Retina (tissue), 1 donor: ENCODE results near the gene MME.
"Not testable (repeated sequence)": the region's sequence is repeated elsewhere in the genome, so short reads cannot be mapped to it uniquely, and the experiment has no call there.

Experiments used
- DNase-seq: peaks from one replicate; pipeline ENCODE4 v3.0.0-alpha.2; 2016

MME gene

DNA sequence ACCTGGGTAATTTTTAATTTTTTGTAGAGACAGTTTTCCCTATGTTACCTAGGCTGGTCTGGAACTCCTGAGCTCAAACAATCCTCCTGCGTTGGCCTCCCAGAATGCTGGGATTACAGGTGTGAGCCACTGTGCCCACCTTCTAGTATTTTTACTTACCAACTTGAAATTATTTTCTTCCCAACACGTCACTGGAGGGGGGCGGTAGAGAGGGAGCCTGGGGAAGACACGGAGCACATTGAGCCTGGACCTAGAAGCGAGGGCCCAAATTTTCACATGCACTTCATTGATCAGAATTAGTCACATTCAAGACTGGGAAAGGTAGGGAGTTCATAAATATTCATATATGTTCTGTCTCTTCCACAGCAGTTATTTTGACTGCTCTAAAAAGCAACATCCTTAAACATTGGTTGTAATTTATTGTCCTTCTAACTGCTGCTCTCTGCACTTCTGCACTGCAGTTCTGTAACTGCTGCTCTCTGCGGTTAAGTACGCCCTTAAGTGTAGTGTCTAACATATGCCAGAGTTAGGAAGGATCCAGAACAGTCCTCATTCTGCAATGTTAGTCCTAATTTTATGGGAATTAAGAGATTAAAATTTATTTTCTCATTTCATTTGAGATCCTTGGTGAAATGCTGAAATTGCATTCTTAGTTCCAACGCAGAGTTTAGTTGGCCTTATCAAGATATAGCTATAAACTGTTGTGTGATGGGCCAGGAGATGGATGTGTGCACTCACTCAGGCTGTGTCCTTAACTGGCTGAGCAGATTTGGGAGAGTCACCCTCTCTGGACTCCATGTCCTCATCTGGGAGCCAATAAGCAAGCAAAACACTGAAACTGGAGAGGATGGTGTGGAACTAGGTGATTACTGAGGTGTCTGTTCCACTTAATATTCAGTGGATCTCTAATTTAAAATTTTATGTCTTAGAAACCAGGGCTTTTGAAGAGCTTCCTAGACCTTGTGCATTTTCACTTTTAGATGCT lies 115.1 kb downstream of the MME start:
- DNase-seq, result no peak

DNA sequence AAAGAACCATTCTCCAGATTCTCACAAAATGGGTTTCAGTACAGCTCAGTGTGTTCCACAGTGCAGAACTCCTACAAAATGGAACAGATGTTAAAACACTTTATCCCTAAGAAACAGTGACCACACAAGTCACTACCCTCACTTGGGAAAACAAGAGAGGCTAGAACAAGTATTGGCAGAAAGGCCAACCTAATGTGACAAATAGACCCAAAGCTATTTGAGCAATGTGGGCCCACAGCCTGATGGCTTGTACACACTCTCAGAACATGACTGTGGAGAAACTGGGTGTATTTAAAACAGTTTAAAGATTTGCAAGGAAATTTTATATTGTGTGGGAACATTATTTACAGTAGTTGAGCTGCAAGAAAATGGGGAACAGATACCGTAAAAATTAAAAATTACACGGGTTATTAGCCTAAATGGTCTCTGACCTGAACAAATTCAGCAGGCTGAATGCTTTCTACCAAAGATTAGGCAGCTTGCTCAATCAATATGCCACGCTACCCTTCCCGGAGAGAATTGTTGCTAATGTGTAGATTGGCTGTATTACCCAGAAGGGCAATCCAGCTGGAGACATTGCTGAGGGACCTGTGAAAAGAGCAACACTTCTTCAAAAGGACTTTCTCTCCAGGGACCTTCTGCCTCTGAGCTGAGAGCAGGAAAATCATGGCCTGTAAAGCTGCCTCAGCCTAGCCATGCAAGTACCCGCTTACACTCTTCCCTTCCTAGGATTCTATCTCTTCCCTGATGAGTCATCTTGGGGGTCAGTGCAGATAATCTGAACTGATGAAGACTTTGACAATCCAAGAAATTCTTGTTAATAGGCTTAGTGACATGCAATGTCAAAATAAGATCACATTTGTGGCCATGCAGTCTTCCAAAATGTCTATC lies 116.3 kb downstream of the MME start:
- peak; percentile 45 for DNase-seq

DNA sequence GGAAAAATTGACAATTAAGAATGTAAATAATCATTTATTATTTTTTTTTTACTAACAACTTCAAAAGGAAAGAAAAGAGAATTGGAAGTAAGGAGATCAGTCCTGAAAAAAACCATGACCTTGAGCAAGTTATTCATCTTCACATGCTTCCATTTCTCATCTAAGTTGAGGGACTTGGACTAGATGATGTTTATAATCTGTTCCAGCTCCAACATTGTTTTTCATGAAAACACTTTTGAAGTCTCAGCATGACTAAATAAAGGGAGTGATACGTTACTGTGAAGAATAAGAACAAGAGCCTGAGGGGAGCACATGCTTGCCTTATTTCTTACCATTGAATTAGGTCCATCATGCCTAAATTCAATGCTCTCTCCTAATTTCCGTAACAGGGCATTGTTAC lies 117.7 kb downstream of the MME start:
- DNase-seq, result no peak

DNA sequence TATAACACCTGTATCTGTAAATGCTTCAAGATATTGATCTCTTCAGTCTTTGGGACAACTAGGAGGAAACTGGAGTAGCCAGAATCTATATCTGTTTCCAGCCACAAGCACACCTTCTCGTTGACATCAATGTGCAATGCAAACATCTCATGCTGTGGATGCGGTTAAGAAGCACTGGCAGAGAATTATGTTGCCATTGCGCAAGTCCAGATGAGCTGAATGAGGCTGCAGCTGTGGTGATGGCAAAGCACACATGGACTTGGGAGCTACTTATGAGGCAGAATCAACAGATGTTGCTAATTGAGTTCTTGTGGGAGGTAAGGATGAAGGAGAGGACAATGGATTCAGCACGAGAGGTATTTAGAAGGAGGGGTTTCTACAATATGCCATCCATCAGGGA lies 122.5 kb downstream of the MME start:
- DNase-seq, result no peak

DNA sequence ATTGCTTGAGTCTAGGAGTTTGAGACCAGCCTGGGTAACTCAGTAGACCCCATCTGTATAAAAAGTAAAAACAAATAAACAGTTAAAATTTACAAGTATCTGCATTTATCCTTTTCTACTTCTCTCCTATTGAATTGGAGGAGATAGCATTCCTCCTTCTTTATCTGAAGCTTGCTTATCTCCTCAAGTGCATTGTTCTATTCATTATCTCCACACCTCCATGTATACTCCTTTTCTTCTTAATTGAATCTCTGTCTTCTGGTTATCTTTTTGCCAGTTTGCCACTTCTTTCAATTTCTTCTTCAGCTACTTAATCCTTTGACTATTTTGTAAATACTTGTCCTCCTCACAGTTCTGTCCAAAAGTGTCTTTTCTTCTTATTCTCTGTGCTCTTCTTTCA lies 124.7 kb downstream of the MME start:
- DNase-seq, result no peak

DNA sequence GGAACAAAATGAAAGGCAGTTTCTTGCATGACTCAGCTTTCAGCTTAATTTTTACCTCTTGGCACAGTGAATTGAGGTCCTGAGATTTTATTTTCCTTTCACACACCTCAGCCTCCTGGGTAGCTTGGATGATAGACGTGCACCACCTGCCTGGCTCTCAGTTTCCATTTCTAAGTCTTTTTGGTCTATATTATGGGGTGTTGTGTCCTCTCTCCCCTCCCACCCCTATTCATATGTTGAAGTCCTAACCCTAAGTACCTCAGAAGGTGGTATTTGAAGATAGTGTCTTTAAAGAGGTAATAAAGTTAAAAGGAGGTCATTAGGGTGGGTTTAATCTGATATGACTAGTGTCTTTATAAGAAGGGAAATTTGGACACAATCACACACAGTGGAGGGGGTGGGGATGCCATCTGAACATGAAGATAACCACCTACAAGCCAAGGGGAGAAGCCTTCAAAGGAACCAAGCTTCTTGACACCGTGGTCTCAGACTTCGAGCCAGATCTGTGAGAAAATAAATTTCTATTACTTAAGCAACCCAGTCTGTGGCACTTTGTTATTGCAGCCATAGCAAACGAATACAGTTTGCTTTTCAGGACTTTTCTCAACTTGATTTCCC lies 128.2 kb downstream of the MME start:
- no peak for DNase-seq

- no peak for DNase-seq
These were observed 130.6 kb downstream of the MME start for GRCh38 chr3:155210736-155211135.

GRCh38 chr3:155211266-155211665 lies 131.1 kb downstream of the MME start:
- no peak for DNase-seq

GRCh38 chr3:155211940-155212339 lies 131.8 kb downstream of the MME start:
- no peak for DNase-seq

GRCh38 chr3:155216007-155216406 lies 135.9 kb downstream of the MME start:
- not testable (repeated sequence) for DNase-seq

DNA sequence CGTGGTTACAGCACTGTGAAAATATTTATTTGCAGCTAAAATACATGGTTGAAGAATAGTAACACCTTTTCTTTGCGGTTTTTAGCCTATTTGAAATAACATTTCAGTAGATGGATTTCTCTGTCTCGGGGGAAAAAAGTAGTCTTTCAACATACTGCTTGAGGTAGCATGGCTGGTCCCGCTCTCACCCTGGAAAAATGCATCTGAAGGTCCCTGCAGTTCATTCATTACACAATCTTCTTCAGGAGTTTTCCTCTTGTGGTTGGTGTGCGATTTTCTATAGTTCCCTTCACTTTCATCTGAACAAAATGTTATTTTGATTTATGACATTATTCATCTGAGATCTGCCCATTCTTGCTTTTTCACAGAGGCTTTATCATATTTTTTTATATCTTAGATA lies 137.5 kb downstream of the MME start:
- DNase-seq, result no peak

GRCh38 chr3:155218462-155218861 lies 138.3 kb downstream of the MME start:
- no peak for DNase-seq

DNA sequence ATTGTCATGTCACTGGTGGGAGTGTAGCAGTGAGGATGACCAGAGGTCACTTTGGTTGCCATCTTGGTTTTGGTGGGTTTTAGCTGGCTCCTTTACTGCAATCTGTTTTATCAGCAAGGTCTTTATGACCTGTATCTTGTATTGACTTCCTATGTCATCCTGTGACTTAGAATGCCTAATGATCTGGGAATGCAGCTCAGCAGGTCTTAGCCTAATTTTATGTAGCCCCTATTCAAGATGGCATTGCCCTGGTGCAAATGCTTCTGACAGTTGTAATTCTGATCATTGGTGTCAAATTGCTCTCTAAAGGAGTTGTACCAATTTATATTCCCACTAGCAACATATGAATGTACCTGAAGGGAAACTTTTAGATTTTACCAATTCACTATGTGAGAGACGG lies 139.0 kb downstream of the MME start:
- no peak for DNase-seq

DNA sequence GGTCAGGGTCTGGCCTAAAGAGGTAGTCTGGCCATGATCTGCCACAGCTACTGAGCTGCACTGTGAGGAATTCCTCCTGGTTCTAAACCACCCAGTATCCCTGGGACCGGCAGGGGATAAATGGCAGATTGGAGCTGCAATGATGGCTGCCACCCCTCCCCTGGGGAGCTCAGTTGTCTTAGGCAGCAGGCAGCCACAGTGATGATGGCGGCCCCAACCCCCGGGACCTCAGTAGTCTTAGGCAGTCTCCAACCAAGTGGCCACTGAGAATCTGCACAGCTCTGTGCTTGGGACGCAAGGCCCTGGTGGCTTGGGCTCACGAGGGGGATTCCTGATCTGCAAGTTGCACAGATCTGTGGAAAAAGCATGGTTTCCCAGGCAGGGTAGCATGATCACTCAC lies 145.3 kb downstream of the MME start:
- no peak for DNase-seq

DNA sequence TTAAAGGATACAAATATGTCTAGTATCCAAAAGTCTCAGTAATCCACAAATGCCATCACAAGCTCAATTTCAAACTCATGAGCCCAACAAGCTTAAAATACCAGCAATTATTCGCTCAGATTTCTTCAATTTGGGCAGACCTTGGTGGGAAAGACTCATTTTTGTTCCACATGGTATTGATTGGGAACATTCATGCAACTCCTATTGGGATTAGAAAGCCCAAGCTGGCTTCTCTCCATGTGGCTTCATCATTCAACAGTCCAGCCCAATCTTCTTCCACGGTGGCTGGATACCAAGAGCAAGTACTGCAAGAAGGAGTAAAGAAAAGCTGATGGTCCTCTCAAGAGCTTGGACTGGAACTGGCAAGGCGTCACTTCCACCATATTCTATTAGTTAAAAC lies 147.0 kb downstream of the MME start:
- no peak for DNase-seq

- DNase-seq, result no peak
These were observed 148.6 kb downstream of the MME start for GRCh38 chr3:155228676-155229075.

GRCh38 chr3:155229086-155229485 lies 149.0 kb downstream of the MME start:
- no peak for DNase-seq

DNA sequence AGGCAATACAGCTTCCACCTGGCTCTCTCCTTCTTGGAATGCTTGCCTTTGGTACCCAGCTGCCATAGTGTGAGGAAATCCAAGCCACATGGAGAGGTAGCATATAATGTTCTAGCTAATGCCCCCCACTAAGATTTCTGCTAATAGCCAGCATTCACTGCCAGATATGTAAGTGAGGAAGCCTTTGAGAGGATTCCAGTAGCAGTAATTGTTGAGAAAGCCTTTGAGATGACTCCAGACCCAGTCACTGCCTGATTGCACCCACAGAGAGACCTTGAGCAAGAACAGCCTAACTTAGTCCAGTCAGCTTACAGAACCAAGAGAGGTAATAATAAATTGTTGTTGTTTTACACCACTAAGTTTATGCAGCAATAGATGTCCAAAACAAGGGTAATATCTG lies 150.3 kb downstream of the MME start:
- no peak for DNase-seq

- DNase-seq, result no peak
These were observed 151.7 kb downstream of the MME start for GRCh38 chr3:155231792-155232191.

GRCh38 chr3:155232605-155233004 lies 152.5 kb downstream of the MME start:
- no peak for DNase-seq

- DNase-seq, result no peak
These were observed 153.1 kb downstream of the MME start for GRCh38 chr3:155233213-155233612.
